Measurements from ENCODE around the gene CLEC18B. TPM values are rescaled to one million over a fixed set of nuclear protein-coding genes. Genes with fewer than 3 reads are reported as not detected.
A peak's percentile ranks its signal among the peaks of the same experiment; 100 is the strongest.
"Not testable (repeated sequence)": the region's sequence is repeated elsewhere in the genome, so short reads cannot be mapped to it uniquely, and the experiment has no call there.

The CLEC18B gene
- total RNA-seq, 1 donor from 2014 or later = 0.30 TPM

GRCh38 chr16:74438492-74438979, 17.3 kb upstream of the CLEC18B start:
- intact Hi-C loops (cut with micrococcal nuclease) = no loop called here

DNA sequence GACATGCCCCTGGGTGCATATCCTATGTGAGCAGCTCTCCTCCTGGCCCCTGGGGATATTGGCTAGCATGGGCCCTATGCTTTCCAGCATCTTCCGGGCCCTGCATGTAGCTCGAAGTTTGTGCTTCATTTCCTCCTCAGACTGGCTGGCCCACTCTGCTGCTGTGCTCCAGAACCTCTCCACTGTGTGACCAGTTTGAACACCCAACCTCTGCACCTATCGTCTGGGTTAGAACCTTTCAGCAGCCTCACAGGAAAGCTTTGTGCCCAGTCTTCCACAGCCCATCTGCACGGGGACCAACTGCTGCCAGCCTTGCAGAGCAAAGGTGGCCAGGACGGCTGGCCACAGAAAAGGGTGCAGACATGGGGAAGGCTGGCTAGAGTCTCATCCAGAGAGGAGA, 10.2 kb upstream of the CLEC18B start:
- no peak for DNase-seq
- Histone ChIP-seq H3K4me3 (no peak overlapping the region), H3K4me1 (no peaks in the 10 kb centered on the region), H3K27me3 (ENCODE audit: low read depth) (no peaks in the 10 kb centered on the region), H3K36me3 (no peaks in the 10 kb centered on the region), H3K27ac (replicated peaks) (no peak overlapping the region), H3K9me3 (replicated peaks) (no peaks in the 10 kb centered on the region)
- TF ChIP-seq, protein P1, sequence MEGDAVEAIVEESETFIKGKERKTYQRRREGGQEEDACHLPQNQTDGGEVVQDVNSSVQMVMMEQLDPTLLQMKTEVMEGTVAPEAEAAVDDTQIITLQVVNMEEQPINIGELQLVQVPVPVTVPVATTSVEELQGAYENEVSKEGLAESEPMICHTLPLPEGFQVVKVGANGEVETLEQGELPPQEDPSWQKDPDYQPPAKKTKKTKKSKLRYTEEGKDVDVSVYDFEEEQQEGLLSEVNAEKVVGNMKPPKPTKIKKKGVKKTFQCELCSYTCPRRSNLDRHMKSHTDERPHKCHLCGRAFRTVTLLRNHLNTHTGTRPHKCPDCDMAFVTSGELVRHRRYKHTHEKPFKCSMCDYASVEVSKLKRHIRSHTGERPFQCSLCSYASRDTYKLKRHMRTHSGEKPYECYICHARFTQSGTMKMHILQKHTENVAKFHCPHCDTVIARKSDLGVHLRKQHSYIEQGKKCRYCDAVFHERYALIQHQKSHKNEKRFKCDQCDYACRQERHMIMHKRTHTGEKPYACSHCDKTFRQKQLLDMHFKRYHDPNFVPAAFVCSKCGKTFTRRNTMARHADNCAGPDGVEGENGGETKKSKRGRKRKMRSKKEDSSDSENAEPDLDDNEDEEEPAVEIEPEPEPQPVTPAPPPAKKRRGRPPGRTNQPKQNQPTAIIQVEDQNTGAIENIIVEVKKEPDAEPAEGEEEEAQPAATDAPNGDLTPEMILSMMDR (IDR thresholded peaks at IDR 0.05; ENCODE audit: borderline replicate concordance) = no peak
- intact Hi-C loops (cut with micrococcal nuclease) = no loop called here

More at GRCh38 chr16:74438492-74438979, 17.3 kb upstream of the CLEC18B start:
- Histone ChIP-seq H3K27me3 (ENCODE audit: low read depth) (no peaks in the 10 kb centered on the region), H3K36me3 (no peaks in the 10 kb centered on the region), H3K9me3 (replicated peaks) (no peaks in the 10 kb centered on the region), H3K27ac (replicated peaks) (peak overlapping the region; percentile 31), H3K4me3 (no peak overlapping the region), H3K4me1 (peaks cover 6% of the 10 kb centered on the region)
- TF ChIP-seq, protein P1 (IDR thresholded peaks at IDR 0.05; ENCODE audit: borderline replicate concordance) = no peak
- no peak for DNase-seq

DNA sequence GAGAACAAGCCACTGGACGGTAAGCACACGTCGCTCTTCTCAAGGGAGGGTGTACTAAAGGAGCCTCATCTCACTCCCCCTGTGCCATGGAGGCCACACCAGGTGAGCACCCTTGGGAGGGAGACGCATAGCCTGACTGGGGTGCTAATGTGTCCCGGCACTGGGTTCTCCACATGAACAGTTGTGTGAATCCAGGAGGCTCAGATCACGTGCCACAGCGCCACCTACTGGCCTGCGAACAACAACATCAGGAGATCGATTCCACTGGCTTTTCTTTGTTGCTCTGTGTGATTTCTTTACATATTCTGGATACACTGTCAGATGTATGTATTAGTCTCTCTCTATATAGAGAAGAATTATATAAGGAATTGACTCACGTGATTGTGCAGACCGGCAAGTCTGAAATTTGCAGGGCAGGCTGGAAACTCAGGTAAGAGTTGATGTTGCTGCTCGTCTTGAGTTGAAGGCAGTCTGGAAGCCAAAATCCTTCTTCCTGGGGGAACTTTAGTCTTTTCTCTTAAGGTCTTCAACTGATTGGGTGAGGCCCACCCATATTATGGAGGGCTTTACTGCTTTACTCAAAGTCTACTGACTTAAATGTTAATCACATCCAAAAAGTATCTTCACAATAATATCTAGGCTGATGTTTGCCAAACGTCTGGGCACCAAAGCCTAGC, 8.9 kb upstream of the CLEC18B start:
- H3K4me1 ChIP-seq; H3K9me3 ChIP-seq (replicated peaks); intact Hi-C loops (cut with micrococcal nuclease); H3K27me3 ChIP-seq (ENCODE audit: low read depth); H3K27ac ChIP-seq (replicated peaks); H3K4me3 ChIP-seq; H3K36me3 ChIP-seq: not testable (repeated sequence)
- TF ChIP-seq, protein P1 (IDR thresholded peaks at IDR 0.05; ENCODE audit: borderline replicate concordance) = peak; percentile 78
- DNase-seq = peak; percentile 36

GRCh38 chr16:74428493-74428892, 7.2 kb upstream of the CLEC18B start:
- H3K4me3 ChIP-seq = not testable (repeated sequence)

GRCh38 chr16:74425751-74426150, 4.5 kb upstream of the CLEC18B start:
- H3K9me3 ChIP-seq (replicated peaks); H3K27ac ChIP-seq (replicated peaks); H3K36me3 ChIP-seq; intact Hi-C loops (cut with micrococcal nuclease); H3K4me3 ChIP-seq; H3K27me3 ChIP-seq (ENCODE audit: low read depth); DNase-seq; H3K4me1 ChIP-seq: not testable (repeated sequence)

More at GRCh38 chr16:74428493-74428892, 7.2 kb upstream of the CLEC18B start:
- H3K27ac ChIP-seq (replicated peaks); intact Hi-C loops (cut with micrococcal nuclease); H3K4me1 ChIP-seq; H3K27me3 ChIP-seq (ENCODE audit: low read depth); H3K36me3 ChIP-seq; DNase-seq; H3K9me3 ChIP-seq (replicated peaks): not testable (repeated sequence)

GRCh38 chr16:74423721-74424120, 2.4 kb upstream of the CLEC18B start:
- H3K36me3 ChIP-seq; DNase-seq; H3K9me3 ChIP-seq (replicated peaks); H3K27me3 ChIP-seq (ENCODE audit: low read depth); intact Hi-C loops (cut with micrococcal nuclease); H3K4me1 ChIP-seq; H3K4me3 ChIP-seq; H3K27ac ChIP-seq (replicated peaks): not testable (repeated sequence)

- H3K27ac ChIP-seq (replicated peaks); H3K4me3 ChIP-seq; H3K9me3 ChIP-seq (replicated peaks); H3K36me3 ChIP-seq; DNase-seq; intact Hi-C loops (cut with micrococcal nuclease); H3K4me1 ChIP-seq; H3K27me3 ChIP-seq (ENCODE audit: low read depth): not testable (repeated sequence)
These were observed 808 bp upstream of the CLEC18B start for GRCh38 chr16:74422086-74422485.

DNA sequence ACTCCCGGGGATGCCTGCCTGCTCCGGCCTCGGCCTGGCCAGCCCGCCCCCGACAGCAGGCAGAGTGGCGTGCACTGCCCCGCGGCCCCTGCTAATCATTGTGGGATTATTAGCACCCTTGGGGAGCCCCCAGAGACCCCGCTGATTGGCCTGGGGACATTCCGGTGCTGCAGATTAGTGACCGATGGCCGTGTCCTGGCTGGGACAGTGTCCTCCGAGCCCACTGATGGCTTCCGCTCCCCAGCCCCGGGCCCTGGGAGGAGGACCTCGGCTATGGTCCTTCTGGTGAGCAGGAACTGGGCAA, 156 bp upstream of the CLEC18B start:
- H3K4me3 ChIP-seq; DNase-seq; H3K36me3 ChIP-seq; H3K27ac ChIP-seq (replicated peaks); intact Hi-C loops (cut with micrococcal nuclease); H3K4me1 ChIP-seq; H3K27me3 ChIP-seq (ENCODE audit: low read depth); H3K9me3 ChIP-seq (replicated peaks): not testable (repeated sequence)

DNA sequence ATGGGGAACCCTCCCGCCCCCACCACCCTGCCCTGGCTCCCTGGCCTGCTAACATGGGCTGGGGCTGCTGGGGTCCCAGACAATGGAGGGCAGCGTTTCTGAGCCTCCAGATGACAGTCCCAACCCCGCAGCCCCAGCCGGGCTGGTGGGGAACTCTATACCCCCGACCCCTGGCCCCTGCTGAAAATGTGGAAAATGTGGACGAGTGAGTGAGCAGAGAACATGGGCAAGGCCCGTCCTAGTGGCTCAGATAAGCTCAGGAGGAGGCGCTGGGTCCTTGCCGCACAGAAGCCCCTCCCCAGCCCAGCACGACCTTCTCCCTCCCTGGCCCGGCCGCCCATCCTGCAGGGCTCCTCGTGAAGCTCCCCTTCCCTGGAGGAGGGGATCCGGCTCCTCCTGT, 1.5 kb downstream of the CLEC18B start:
- H3K27ac ChIP-seq (replicated peaks); H3K9me3 ChIP-seq (replicated peaks); H3K27me3 ChIP-seq (ENCODE audit: low read depth); H3K4me3 ChIP-seq; H3K36me3 ChIP-seq; DNase-seq; H3K4me1 ChIP-seq; intact Hi-C loops (cut with micrococcal nuclease): not testable (repeated sequence)

DNA sequence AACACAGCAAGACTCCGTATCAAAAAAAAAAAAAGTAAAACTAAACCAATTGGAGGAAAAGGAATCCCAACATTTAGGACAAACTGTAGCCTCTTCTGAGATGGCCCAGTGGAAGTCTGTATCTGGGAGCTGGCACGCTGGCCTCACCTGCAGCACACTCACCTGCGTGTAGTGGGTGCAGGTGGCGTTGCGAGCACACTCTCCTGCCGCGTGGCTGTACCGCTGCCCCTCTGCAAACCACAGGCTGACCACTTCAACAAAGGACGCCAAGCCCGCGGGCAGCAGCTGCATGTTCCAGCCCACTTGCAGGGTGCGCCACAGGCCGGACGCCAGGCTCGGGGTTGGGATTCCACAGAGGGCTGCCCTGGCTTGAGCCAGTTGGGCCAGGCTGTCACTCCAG, 3.4 kb downstream of the CLEC18B start:
- H3K9me3 ChIP-seq (replicated peaks); H3K27ac ChIP-seq (replicated peaks); DNase-seq; H3K4me1 ChIP-seq; H3K4me3 ChIP-seq; H3K36me3 ChIP-seq; intact Hi-C loops (cut with micrococcal nuclease); H3K27me3 ChIP-seq (ENCODE audit: low read depth): not testable (repeated sequence)

DNA sequence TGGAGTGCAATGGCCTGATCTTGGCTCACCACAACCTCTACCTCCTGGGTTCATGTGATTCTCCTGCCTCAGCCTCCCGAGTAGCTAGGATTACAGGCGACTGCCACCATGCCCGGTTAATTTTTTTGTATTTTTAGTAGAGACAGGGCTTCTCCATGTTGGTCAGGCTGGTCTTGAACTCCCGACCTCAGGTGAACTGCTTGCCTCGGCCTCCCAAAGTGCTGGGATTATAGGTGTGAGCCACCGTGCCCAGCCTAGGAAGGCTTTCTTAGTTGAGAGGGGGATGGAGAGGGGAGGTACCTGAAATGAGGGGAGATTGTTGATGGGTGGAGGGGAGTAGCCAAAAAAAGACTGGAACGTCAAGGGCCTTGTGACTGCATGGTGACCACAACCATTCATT, 7.4 kb downstream of the CLEC18B start:
- H3K9me3 ChIP-seq (replicated peaks); H3K27ac ChIP-seq (replicated peaks); intact Hi-C loops (cut with micrococcal nuclease); DNase-seq; H3K27me3 ChIP-seq (ENCODE audit: low read depth); H3K4me3 ChIP-seq; H3K4me1 ChIP-seq; H3K36me3 ChIP-seq: not testable (repeated sequence)
